HEK293T (cell line): ENCODE results near the gene CYTL1.

ENCODE experiments used
- ARNT ChIP-seq: fragments of 450-650 bp; IDR thresholded peaks from 2 replicates; pipeline ENCODE4 v1.6.1; 2017; ENCODE audit warnings: mild to moderate bottlenecking
- BHLHE40 ChIP-seq: fragments of 450-650 bp; IDR thresholded peaks from 2 replicates; pipeline ENCODE4 v1.6.1; 2016; ENCODE audit warnings: mild to moderate bottlenecking, moderate library complexity, borderline replicate concordance
- ELF4 ChIP-seq: fragments of 450-650 bp; IDR thresholded peaks from 2 replicates; pipeline ENCODE4 v1.6.1; 2017; ENCODE audit warnings: antibody characterized with exemption
- FOXA1 ChIP-seq: fragments of 450-650 bp; IDR thresholded peaks from 2 replicates; pipeline ENCODE4 v1.6.1; 2016; ENCODE audit warnings: mild to moderate bottlenecking
- FOXK2 ChIP-seq: fragments of 450-650 bp; IDR thresholded peaks from 2 replicates; pipeline ENCODE4 v1.6.1; 2016; ENCODE audit warnings: mild to moderate bottlenecking
- FOXM1 ChIP-seq: fragments of 450-650 bp; IDR thresholded peaks from 2 replicates; pipeline ENCODE4 v1.6.1; 2017; ENCODE audit warnings: mild to moderate bottlenecking, borderline replicate concordance
- HDGF ChIP-seq: fragments of 450-650 bp; IDR thresholded peaks from 2 replicates; pipeline ENCODE4 v1.6.1; 2017; ENCODE audit warnings: antibody characterized with exemption, borderline replicate concordance
- LEF1 ChIP-seq: fragments of 450-650 bp; IDR thresholded peaks from 2 replicates; pipeline ENCODE4 v1.6.1; 2017; ENCODE audit warnings: mild to moderate bottlenecking, borderline replicate concordance
- NFRKB ChIP-seq: fragments of 450-650 bp; IDR thresholded peaks from 2 replicates; pipeline ENCODE4 v1.6.1; 2016; ENCODE audit warnings: mild to moderate bottlenecking, moderate library complexity
- SP1 ChIP-seq: fragments of 450-650 bp; IDR thresholded peaks from 2 replicates; pipeline ENCODE4 v1.6.1; 2017
- SUZ12 ChIP-seq: fragments of 450-650 bp; IDR thresholded peaks from 2 replicates; pipeline ENCODE4 v1.6.1; 2016; ENCODE audit warnings: mild to moderate bottlenecking
- TARDBP ChIP-seq: fragments of 450-650 bp; IDR thresholded peaks from 2 replicates; pipeline ENCODE4 v1.6.1; 2016
- TF ChIP-seq, protein P1 (sequence below): fragments of 450-650 bp; IDR thresholded peaks from 2 replicates; pipeline ENCODE4 v1.6.1; 2016

- TF ChIP-seq TARDBP = no peak
- TF ChIP-seq LEF1 = no peak
- TF ChIP-seq FOXM1 = no peak
- TF ChIP-seq BHLHE40 = no peak
- no peak for TF ChIP-seq ELF4
- no peak for TF ChIP-seq NFRKB
- no peak for TF ChIP-seq SP1
- no peak for TF ChIP-seq SUZ12
- TF ChIP-seq, protein P1, sequence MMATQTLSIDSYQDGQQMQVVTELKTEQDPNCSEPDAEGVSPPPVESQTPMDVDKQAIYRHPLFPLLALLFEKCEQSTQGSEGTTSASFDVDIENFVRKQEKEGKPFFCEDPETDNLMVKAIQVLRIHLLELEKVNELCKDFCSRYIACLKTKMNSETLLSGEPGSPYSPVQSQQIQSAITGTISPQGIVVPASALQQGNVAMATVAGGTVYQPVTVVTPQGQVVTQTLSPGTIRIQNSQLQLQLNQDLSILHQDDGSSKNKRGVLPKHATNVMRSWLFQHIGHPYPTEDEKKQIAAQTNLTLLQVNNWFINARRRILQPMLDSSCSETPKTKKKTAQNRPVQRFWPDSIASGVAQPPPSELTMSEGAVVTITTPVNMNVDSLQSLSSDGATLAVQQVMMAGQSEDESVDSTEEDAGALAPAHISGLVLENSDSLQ = no peak
- TF ChIP-seq HDGF = no peak
- no peak for TF ChIP-seq FOXK2
- TF ChIP-seq ARNT = no peak
- no peak for TF ChIP-seq FOXA1
Measured at GRCh38 chr4:4984186-4984585, 35.1 kb downstream of the CYTL1 start.
